Activated naive CD4-positive, alpha-beta T cell treated with anti-CD3 and anti-CD28 coated beads for 36 hours (primary cell): ENCODE data around the gene CDH13. TPM values are rescaled to one million over a fixed set of nuclear protein-coding genes. Genes with fewer than 3 reads are reported as not detected.
A peak's percentile ranks its signal among the peaks of the same experiment; 100 is the strongest.

ENCODE experiments used
- CTCF ChIA-PET: fragments of 350-600 bp; sonication (Branson Sonifier 250); formaldehyde crosslinking; loops from one replicate; lab custom pipeline; 2021; ENCODE audit warnings: antibody characterized with exemption; lab: Charles Lee
- DNase-seq: peaks from one replicate; pipeline ENCODE4 v3.0.0-alpha.2; 2020
- H3K27ac Mint-ChIP-seq: one replicate; pipeline ENCODE4 v1.8.0; 2021; ENCODE audit warnings: mild to moderate bottlenecking, mixed read lengths
- H3K27me3 Mint-ChIP-seq: one replicate; pipeline ENCODE4 v1.8.0; 2021; ENCODE audit warnings: low read depth, mixed read lengths
- H3K36me3 Mint-ChIP-seq: one replicate; pipeline ENCODE4 v1.8.0; 2021; ENCODE audit warnings: low read depth, mixed read lengths
- H3K4me1 Mint-ChIP-seq: one replicate; pipeline ENCODE4 v1.8.0; 2021; ENCODE audit warnings: low read depth, mixed read lengths
- H3K4me3 Mint-ChIP-seq: one replicate; pipeline ENCODE4 v1.8.0; 2021; ENCODE audit warnings: mild to moderate bottlenecking, moderate library complexity, mixed read lengths
- H3K9me3 Mint-ChIP-seq: one replicate; pipeline ENCODE4 v1.8.0; 2021; ENCODE audit warnings: mixed read lengths
- intact Hi-C: fragments of 100-400 bp; cut with micrococcal nuclease; formaldehyde crosslinking; loops from one replicate; pipeline ENCODE4 v1.15.1; 2023
- total RNA-seq, 2 experiments: library from RNA; stranded (reverse); gene quantifications; one replicate each; pipeline ENCODE4 v1.2.3, GENCODE V29; 2021

Gene CDH13
- total RNA-seq, 2 experiments from 2014 or later = not detected

GRCh38 chr16:83501481-83501880 is 874.7 kb downstream of the CDH13 start:
- no peak overlapping the region for H3K27ac Mint-ChIP-seq
- DNase-seq = no peak
- H3K4me3 Mint-ChIP-seq = no peak overlapping the region
- H3K27me3 Mint-ChIP-seq = no peaks in the 10 kb centered on the region
- no peaks in the 10 kb centered on the region for H3K9me3 Mint-ChIP-seq
- CTCF ChIA-PET = no interaction called here
- H3K36me3 Mint-ChIP-seq = no peaks in the 10 kb centered on the region
- intact Hi-C loops = no loop called here
- no peaks in the 10 kb centered on the region for H3K4me1 Mint-ChIP-seq

DNA sequence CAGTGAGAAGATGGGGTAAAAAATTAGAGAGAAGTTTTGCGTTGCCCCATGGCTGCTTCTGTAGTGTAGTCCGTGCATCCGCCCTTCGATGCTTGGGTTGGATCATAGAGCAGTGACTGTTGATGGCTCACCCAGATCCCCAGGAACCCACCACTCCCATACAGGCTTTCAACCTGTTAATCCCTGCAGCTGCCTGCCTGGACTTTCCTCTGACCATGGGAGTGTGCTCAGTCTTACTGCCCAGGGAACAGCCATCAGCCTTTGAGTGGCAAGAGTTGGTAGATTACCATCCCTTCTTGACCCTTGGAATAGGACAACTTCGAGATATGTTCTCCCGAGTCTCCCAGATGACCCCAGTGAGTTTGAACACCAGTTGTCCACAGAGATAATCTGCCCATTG is 881.5 kb downstream of the CDH13 start:
- no peaks in the 10 kb centered on the region for H3K9me3 Mint-ChIP-seq
- CTCF ChIA-PET = no interaction called here
- H3K27ac Mint-ChIP-seq = no peak overlapping the region
- no peak for DNase-seq
- H3K4me1 Mint-ChIP-seq = no peaks in the 10 kb centered on the region
- no peak overlapping the region for H3K4me3 Mint-ChIP-seq
- H3K36me3 Mint-ChIP-seq = no peaks in the 10 kb centered on the region
- no peaks in the 10 kb centered on the region for H3K27me3 Mint-ChIP-seq
- intact Hi-C loops = no loop called here

- Mint-ChIP-seq H3K27ac (no peak overlapping the region), H3K27me3 (no peaks in the 10 kb centered on the region), H3K4me3 (no peak overlapping the region), H3K36me3 (no peaks in the 10 kb centered on the region), H3K4me1 (no peaks in the 10 kb centered on the region), H3K9me3 (no peaks in the 10 kb centered on the region)
- intact Hi-C loops = no loop called here
- no peak for DNase-seq
- CTCF ChIA-PET = no interaction called here
These were observed 882.5 kb downstream of the CDH13 start for GRCh38 chr16:83509316-83509715.

DNA sequence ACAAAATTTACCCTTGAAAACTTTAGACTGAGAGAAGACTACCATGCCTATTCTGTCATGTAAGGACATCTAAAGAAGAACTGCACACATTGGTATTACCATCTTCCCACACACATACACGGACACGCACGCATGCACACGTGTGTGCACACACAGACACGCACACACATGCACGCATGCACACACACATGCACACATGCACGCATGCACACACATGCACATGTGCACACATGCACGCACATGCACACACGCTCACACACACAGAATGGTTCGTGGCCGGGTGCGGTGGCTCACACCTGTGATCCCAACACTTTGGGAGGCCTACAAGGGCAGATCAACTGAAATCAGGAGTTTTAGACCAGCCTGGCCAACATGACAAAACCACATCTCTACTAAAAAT is 884.1 kb downstream of the CDH13 start:
- DNase-seq = no peak
- intact Hi-C loops = no loop called here
- H3K27me3 Mint-ChIP-seq = no peaks in the 10 kb centered on the region
- H3K36me3 Mint-ChIP-seq = no peaks in the 10 kb centered on the region
- H3K9me3 Mint-ChIP-seq = no peaks in the 10 kb centered on the region
- H3K4me1 Mint-ChIP-seq = no peaks in the 10 kb centered on the region
- no peak overlapping the region for H3K4me3 Mint-ChIP-seq
- H3K27ac Mint-ChIP-seq = no peak overlapping the region
- CTCF ChIA-PET = no interaction called here

DNA sequence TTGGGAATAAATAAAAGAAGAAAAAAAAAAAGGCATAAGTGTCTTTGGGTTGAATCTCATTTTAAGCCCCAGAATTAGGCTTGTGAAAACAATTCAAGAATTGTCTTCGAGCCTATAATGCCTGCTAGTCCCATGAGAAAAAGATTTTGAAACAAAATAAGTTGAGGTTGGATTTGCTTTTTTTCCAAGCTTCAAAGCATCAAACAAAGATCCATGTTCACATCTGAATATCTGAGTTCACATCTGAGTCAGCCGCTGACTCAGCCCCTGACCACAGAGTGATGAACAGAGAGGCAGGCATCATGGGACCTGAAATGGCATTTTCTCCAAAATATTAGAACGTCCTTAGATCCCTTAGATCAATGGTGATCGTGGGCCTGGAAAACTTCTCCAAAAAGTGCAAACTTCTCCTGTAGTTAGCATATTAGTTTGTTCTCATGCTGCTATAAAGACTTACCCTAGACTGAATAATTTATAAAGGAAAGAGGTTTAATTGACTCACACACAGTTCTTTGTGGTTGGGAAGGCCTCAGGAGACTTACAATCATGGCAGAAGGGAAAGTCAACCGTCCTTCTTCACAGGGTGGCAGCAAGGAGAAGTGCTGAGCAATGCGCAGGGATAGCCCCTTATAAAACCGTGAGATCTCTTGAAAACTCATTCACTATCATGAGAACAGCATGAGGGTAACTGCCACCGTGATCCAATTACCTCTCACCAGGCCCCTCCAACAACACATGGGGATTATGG is 886.4 kb downstream of the CDH13 start:
- Mint-ChIP-seq H3K27me3 (no peaks in the 10 kb centered on the region), H3K4me3 (no peak overlapping the region), H3K27ac (no peak overlapping the region), H3K4me1 (no peaks in the 10 kb centered on the region), H3K36me3 (no peaks in the 10 kb centered on the region), H3K9me3 (peaks cover 12% of the 10 kb centered on the region)
- peak; percentile 8 for DNase-seq
- CTCF ChIA-PET = no interaction called here
- intact Hi-C loops = no loop called here

DNA sequence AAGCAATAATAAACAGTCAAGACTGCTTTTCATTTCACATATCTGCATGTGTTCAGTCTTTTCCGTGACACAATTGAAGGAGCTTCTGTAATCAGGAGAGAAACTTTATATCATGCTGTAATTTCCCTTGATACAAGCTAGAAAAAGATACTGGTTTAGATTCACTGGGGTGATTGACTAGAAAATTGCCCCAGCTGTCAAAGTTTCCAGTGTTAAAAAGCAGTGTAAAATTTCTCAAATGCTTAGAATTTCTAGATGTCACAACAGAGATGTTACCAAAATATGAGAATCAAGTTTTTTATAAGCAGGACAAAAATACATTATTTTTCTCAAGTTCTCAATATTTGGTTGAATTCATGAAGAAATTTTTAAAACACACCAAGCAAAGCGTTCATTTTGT is 888.6 kb downstream of the CDH13 start:
- Mint-ChIP-seq H3K9me3 (peaks cover 12% of the 10 kb centered on the region), H3K4me1 (no peaks in the 10 kb centered on the region), H3K4me3 (no peak overlapping the region), H3K36me3 (no peaks in the 10 kb centered on the region), H3K27me3 (no peaks in the 10 kb centered on the region), H3K27ac (no peak overlapping the region)
- no peak for DNase-seq
- CTCF ChIA-PET = no interaction called here
- intact Hi-C loops = no loop called here

DNA sequence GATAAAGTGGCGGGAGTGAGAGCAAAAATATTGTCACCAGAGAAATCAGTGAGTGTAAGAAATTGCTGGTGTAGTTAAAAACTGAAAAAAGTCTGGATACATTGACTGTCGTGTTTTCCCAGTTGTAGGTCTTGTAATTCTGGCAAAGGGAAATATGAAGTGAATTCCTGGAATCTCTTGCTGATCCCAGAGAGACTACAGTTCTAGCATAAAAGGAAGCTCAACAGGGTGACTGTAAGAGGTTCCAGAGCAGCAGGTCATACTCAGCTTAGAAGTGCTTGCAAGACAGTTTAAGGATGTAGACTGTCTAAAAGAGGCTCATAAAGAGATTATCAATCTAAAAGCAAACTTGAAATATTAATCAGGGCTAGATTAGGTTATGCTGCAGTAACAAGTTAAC is 890.2 kb downstream of the CDH13 start:
- H3K27me3 Mint-ChIP-seq = no peaks in the 10 kb centered on the region
- H3K27ac Mint-ChIP-seq = no peak overlapping the region
- H3K4me1 Mint-ChIP-seq = no peaks in the 10 kb centered on the region
- CTCF ChIA-PET = no interaction called here
- intact Hi-C loops = no loop called here
- no peak for DNase-seq
- H3K36me3 Mint-ChIP-seq = no peaks in the 10 kb centered on the region
- no peak overlapping the region for H3K4me3 Mint-ChIP-seq
- peaks cover 12% of the 10 kb centered on the region for H3K9me3 Mint-ChIP-seq

DNA sequence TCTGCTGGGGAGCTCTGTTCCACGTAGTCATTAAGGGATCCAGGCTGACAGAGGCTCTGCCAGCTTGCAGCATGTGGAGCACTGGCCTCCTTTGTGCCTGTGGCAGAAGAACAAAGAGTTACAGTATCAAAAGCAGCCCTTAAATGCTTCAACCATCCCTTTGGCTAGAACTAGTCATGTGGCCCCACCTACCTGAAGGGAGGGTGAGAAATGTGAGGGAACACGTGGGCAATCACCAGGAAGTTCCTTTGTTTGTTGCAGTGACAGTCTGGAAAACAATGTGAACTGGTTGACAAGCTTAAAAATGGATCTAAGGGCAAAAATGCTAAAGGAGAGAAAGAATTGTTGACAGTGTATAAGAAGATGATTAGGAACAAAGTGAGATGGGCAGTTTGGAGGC is 890.6 kb downstream of the CDH13 start:
- no peaks in the 10 kb centered on the region for H3K4me1 Mint-ChIP-seq
- CTCF ChIA-PET = no interaction called here
- H3K27ac Mint-ChIP-seq = no peak overlapping the region
- no peak for DNase-seq
- H3K4me3 Mint-ChIP-seq = no peak overlapping the region
- H3K27me3 Mint-ChIP-seq = no peaks in the 10 kb centered on the region
- intact Hi-C loops = no loop called here
- H3K9me3 Mint-ChIP-seq = peaks cover 12% of the 10 kb centered on the region
- H3K36me3 Mint-ChIP-seq = no peaks in the 10 kb centered on the region

- Mint-ChIP-seq H3K27ac (no peak overlapping the region), H3K27me3 (peaks cover 3% of the 10 kb centered on the region), H3K4me1 (no peaks in the 10 kb centered on the region), H3K9me3 (peaks cover 12% of the 10 kb centered on the region), H3K4me3 (no peak overlapping the region), H3K36me3 (no peaks in the 10 kb centered on the region)
- DNase-seq = no peak
- intact Hi-C loops = no loop called here
- CTCF ChIA-PET = no interaction called here
These were observed 893.8 kb downstream of the CDH13 start for GRCh38 chr16:83520596-83520995.

DNA sequence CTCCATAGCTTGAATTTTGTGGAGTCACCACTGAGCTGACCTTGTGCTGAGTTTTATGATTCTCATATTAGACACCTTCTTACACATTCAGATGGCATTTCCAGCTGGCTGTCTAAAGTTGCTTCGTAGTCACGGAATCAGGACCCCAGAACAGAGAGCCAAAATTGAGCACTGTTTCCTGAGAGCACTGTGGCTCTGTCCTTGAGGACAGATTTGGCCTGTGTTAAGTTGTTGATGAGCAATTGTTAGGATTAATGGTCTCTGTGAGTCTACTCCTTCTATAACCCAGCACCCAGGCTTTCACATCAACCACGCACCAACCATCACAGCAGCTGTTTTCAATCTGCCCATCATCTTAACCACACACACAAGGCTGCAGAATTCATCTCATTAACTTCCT is 903.5 kb downstream of the CDH13 start:
- Mint-ChIP-seq H3K4me1 (no peaks in the 10 kb centered on the region), H3K36me3 (no peaks in the 10 kb centered on the region), H3K4me3 (no peak overlapping the region), H3K27me3 (no peaks in the 10 kb centered on the region), H3K9me3 (peaks cover 6% of the 10 kb centered on the region), H3K27ac (no peak overlapping the region)
- intact Hi-C loops = no loop called here
- DNase-seq = no peak
- CTCF ChIA-PET = interaction anchor here (0.9 kb wide), 1 partner anchor 53 kb away, joined by 3 read pairs; no protein-coding TSS in a partner anchor

DNA sequence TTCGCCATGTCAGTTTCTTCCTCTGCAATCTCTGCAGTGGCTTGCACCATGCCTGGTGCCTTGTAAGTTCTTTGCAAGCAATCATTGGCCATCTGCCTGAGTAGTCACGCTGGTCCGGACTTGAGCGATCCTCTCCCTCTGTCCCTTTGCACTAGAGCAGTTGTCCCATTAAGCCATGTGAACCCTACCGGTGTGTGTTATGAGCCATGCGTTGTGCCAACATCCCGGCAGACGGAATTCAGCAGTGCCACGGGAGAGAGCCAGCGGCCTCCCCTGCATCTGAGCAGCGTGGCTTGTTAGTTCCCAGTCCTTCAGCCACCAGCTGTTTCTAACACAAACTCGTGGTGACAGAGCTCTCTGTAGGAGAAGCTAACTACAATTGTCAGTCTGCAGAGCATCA is 905.9 kb downstream of the CDH13 start:
- intact Hi-C loops = no loop called here
- DNase-seq = no peak
- Mint-ChIP-seq H3K27me3 (no peaks in the 10 kb centered on the region), H3K36me3 (no peaks in the 10 kb centered on the region), H3K4me1 (no peaks in the 10 kb centered on the region), H3K4me3 (no peak overlapping the region), H3K9me3 (peaks cover 7% of the 10 kb centered on the region), H3K27ac (no peak overlapping the region)
- CTCF ChIA-PET = no interaction called here

DNA sequence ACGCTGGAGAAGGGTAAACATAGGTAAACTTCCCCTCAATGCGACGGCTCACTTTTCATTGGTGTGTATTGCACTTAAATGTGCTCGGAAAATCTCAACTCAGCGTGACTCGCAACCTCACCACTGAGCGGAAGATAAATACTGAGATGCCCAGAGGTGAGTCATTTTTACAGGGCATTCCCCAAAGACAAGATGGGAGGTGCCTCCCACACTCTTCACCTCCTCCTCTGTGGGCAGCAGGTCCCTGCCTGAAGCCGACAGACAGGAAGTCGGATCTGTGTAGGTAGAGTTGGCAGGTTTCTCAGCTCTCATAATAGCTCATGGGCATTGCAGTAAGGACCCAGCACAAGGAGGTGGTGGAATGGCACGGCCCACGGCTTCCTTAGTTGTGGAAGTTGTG is 906.4 kb downstream of the CDH13 start:
- Mint-ChIP-seq H3K27ac (no peak overlapping the region), H3K9me3 (peaks cover 7% of the 10 kb centered on the region), H3K36me3 (no peaks in the 10 kb centered on the region), H3K4me3 (no peak overlapping the region), H3K4me1 (no peaks in the 10 kb centered on the region), H3K27me3 (no peaks in the 10 kb centered on the region)
- DNase-seq = no peak
- CTCF ChIA-PET = no interaction called here
- intact Hi-C loops = no loop called here

- intact Hi-C loops = no loop called here
- Mint-ChIP-seq H3K4me3 (no peak overlapping the region), H3K27me3 (no peaks in the 10 kb centered on the region), H3K9me3 (peaks cover 2% of the 10 kb centered on the region), H3K4me1 (no peaks in the 10 kb centered on the region), H3K27ac (no peak overlapping the region), H3K36me3 (no peaks in the 10 kb centered on the region)
- DNase-seq = no peak
- CTCF ChIA-PET = interaction anchor here (0.6 kb wide), 1 partner anchor 136 kb away, joined by 3 read pairs; no protein-coding TSS in a partner anchor
These were observed 911.9 kb downstream of the CDH13 start for GRCh38 chr16:83538707-83539106.
